ENCODE results near the gene RAB4A.

- no peak for TF ChIP-seq MXI1 (conservative IDR thresholded peaks at IDR 0.05; ENCODE audit: poor library complexity, severe bottlenecking)
- no peak for TF ChIP-seq CTCF (IDR thresholded peaks at IDR 0.05; ENCODE audit: poor library complexity, severe bottlenecking)
- TF ChIP-seq TAF1 (IDR thresholded peaks at IDR 0.05; ENCODE audit: low read depth) = no peak
- TF ChIP-seq SMC3 (conservative IDR thresholded peaks at IDR 0.05; ENCODE audit: poor library complexity) = no peak
Measured at GRCh38 chr1:229234870-229235472, 35.9 kb upstream of the RAB4A start.

All from neural cell (in vitro differentiated cells).